Ishikawa (cell line): ENCODE data around the gene TMEM178B.

Experiments used
- EGR1 ChIP-seq: IDR thresholded peaks from 2 replicates; pipeline ENCODE4 v1.6.1; 2012
- REST ChIP-seq: IDR thresholded peaks from 2 replicates; pipeline ENCODE4 v1.6.1; 2012; ENCODE audit warnings: low read depth, mild to moderate bottlenecking
- TAF1 ChIP-seq: IDR thresholded peaks from 2 replicates; pipeline ENCODE4 v1.6.1; 2012; ENCODE audit warnings: low read depth, mild to moderate bottlenecking
- YY1 ChIP-seq: IDR thresholded peaks from 2 replicates; pipeline ENCODE4 v1.6.1; 2012; ENCODE audit warnings: low read depth
- ZBTB7A ChIP-seq: IDR thresholded peaks from 2 replicates; pipeline ENCODE4 v1.6.1; 2012; ENCODE audit warnings: low read depth
- TF ChIP-seq, protein P1 (sequence below): IDR thresholded peaks from 2 replicates; pipeline ENCODE4 v1.6.1; 2012

DNA sequence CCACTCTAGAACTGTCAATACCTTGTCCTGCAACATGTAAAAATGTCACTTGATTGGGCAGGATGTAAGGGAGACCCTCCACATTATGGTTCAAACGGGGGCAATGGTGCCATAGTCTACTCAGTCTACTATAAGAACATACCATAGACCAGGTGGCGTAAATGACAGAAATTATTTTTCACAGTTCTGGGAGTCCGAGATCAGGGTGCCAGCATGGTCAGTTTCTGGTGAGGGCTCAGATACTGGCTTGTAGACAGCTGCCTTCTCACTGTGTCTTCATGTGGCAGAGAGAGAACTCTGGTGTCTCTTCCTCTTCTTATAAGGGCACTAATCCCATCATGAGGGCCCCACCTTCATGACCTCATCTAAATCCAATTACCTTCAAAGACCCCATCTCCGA, 18.7 kb upstream of the TMEM178B start:
- TF ChIP-seq, protein P1, sequence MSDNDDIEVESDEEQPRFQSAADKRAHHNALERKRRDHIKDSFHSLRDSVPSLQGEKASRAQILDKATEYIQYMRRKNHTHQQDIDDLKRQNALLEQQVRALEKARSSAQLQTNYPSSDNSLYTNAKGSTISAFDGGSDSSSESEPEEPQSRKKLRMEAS, result no peak
- TF ChIP-seq YY1 (no peak), EGR1 (no peak), TAF1 (no peak), REST (no peak), ZBTB7A (no peak)
